Measurements from ENCODE around the gene TRIP12.
"Not testable (repeated sequence)": the region's sequence is repeated elsewhere in the genome, so short reads cannot be mapped to it uniquely, and the experiment has no call there.

Gene TRIP12

GRCh38 chr2:229849073-229849472 lies 72.7 kb downstream of the TRIP12 start:
- no peak for DNase-seq
- TF ChIP-seq POLR2A (IDR thresholded peaks at IDR 0.05; ENCODE audit: low read length) (no peak), GATA1 (IDR thresholded peaks at IDR 0.05; ENCODE audit: low read depth, low read length) (no peak)

- TF ChIP-seq POLR2A (IDR thresholded peaks at IDR 0.05; ENCODE audit: low read length) (no peak), GATA1 (IDR thresholded peaks at IDR 0.05; ENCODE audit: low read depth, low read length) (no peak)
- no peak for DNase-seq
These were observed 78.2 kb downstream of the TRIP12 start for GRCh38 chr2:229843613-229844012.

- no peak for DNase-seq
- TF ChIP-seq POLR2A (IDR thresholded peaks at IDR 0.05; ENCODE audit: low read length), result no peak
- TF ChIP-seq GATA1 (IDR thresholded peaks at IDR 0.05; ENCODE audit: low read depth, low read length), result no peak
These were observed 83.1 kb downstream of the TRIP12 start for GRCh38 chr2:229838729-229839128.

- no peak for DNase-seq
- TF ChIP-seq GATA1 (IDR thresholded peaks at IDR 0.05; ENCODE audit: low read depth, low read length), result no peak
- no peak for TF ChIP-seq POLR2A (IDR thresholded peaks at IDR 0.05; ENCODE audit: low read length)
These were observed 85.0 kb downstream of the TRIP12 start for GRCh38 chr2:229836847-229837246.

GRCh38 chr2:229835596-229836283 lies 86.1 kb downstream of the TRIP12 start:
- TF ChIP-seq POLR2A (IDR thresholded peaks at IDR 0.05; ENCODE audit: low read length) (no peak), GATA1 (IDR thresholded peaks at IDR 0.05; ENCODE audit: low read depth, low read length) (no peak)
- no peak for DNase-seq

GRCh38 chr2:229834368-229834767 lies 87.4 kb downstream of the TRIP12 start:
- DNase-seq, result not testable (repeated sequence)

- TF ChIP-seq POLR2A (IDR thresholded peaks at IDR 0.05; ENCODE audit: low read length) (no peak), GATA1 (IDR thresholded peaks at IDR 0.05; ENCODE audit: low read depth, low read length) (no peak)
- DNase-seq, result no peak
These were observed 89.3 kb downstream of the TRIP12 start for GRCh38 chr2:229832510-229832898.

GRCh38 chr2:229831805-229832509 lies 89.9 kb downstream of the TRIP12 start:
- TF ChIP-seq GATA1 (IDR thresholded peaks at IDR 0.05; ENCODE audit: low read depth, low read length), result no peak
- no peak for TF ChIP-seq POLR2A (IDR thresholded peaks at IDR 0.05; ENCODE audit: low read length)
- DNase-seq, result no peak

GRCh38 chr2:229825476-229825875 lies 96.3 kb downstream of the TRIP12 start:
- DNase-seq, result no peak
- TF ChIP-seq POLR2A (IDR thresholded peaks at IDR 0.05; ENCODE audit: low read length) (no peak), GATA1 (IDR thresholded peaks at IDR 0.05; ENCODE audit: low read depth, low read length) (no peak)

GRCh38 chr2:229821316-229821715 lies 100.5 kb downstream of the TRIP12 start:
- TF ChIP-seq GATA1 (IDR thresholded peaks at IDR 0.05; ENCODE audit: low read depth, low read length), result no peak
- TF ChIP-seq POLR2A (IDR thresholded peaks at IDR 0.05; ENCODE audit: low read length), result no peak
- peak; percentile 18 to 24 for DNase-seq

- peak in 1 of 2 experiments; percentile 11 for DNase-seq
- TF ChIP-seq GATA1 (IDR thresholded peaks at IDR 0.05; ENCODE audit: low read depth, low read length) (no peak), POLR2A (IDR thresholded peaks at IDR 0.05; ENCODE audit: low read length) (no peak)
These were observed 103.6 kb downstream of the TRIP12 start for GRCh38 chr2:229818230-229818629.

GRCh38 chr2:229815858-229816257 lies 106.0 kb downstream of the TRIP12 start:
- DNase-seq, result peak in 1 of 2 experiments; percentile 31
- TF ChIP-seq POLR2A (IDR thresholded peaks at IDR 0.05; ENCODE audit: low read length), result no peak
- no peak for TF ChIP-seq GATA1 (IDR thresholded peaks at IDR 0.05; ENCODE audit: low read depth, low read length)

- TF ChIP-seq POLR2A (IDR thresholded peaks at IDR 0.05; ENCODE audit: low read length) (no peak), GATA1 (IDR thresholded peaks at IDR 0.05; ENCODE audit: low read depth, low read length) (no peak)
- peak; percentile 13 to 39 for DNase-seq
These were observed 106.5 kb downstream of the TRIP12 start for GRCh38 chr2:229815342-229815741.

- no peak for DNase-seq
- TF ChIP-seq POLR2A (IDR thresholded peaks at IDR 0.05; ENCODE audit: low read length) (no peak), GATA1 (IDR thresholded peaks at IDR 0.05; ENCODE audit: low read depth, low read length) (no peak)
These were observed 111.0 kb downstream of the TRIP12 start for GRCh38 chr2:229810786-229811185.

- no peak for TF ChIP-seq GATA1 (IDR thresholded peaks at IDR 0.05; ENCODE audit: low read depth, low read length)
- no peak for TF ChIP-seq POLR2A (IDR thresholded peaks at IDR 0.05; ENCODE audit: low read length)
- DNase-seq, result no peak
These were observed 116.2 kb downstream of the TRIP12 start for GRCh38 chr2:229805559-229805958.
